NCI-H1105 treated with DMSO at 0.1 percent for 48 hours (cell line): Measurements from ENCODE around the gene COL24A1.

Experiments used
- DNase-seq: peaks from one replicate; lab custom pipeline; 2025; lab: John Stamatoyannopoulos, UW

The COL24A1 gene

DNA sequence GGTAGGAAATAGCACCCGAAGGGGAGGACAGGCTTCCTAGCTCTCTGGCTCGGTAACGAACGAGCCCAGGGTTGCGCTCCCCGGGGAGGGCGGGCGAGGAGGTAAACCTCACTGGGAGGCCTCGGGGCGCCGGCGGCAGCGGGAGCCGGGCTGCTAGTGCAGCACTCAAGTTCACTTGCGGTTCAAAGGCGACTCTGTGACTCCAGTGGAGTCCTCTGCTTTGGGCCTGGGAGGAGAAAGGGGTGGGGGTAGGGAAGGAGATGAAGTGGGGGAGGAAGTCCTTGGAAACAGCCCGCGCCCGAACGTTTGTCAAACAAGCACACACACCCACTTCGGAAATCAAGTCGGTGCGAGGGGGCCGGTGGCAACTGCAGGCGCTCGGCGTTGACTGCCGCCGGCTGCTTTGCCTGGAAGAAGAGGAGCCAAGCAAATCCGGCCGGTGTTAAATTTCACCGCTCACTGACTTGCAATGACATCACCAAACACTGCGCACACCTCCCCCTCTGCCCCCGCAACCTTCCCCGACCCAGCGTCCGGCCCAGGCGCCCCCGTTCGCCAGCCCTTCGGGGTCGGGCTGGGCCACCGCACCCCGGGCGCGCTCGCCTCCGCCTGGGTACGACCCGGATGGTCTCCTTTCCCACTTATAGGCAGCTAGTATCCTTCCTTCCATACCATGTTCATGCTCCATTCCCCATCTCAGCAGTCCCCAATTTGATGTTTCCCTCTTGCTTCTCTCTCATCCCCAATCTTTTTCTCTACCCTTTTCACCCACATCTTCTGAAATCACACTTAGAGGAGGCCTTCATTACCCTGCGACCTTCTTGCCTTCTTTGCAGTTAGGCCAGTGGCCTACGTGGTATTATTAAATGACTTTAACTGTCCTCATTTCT is at the start of gene COL24A1:
Gene COL24A1, minus strand, starts transcription at position 207 of the 890 bp plus-strand sequence. CDS start 376 bp downstream, outside the sequence.
- DNase-seq, result peak; percentile 78

GRCh38 chr1:86205741-86206140 is 49.2 kb upstream of the COL24A1 start:
- no peak for DNase-seq

- no peak for DNase-seq
These were observed 46.2 kb upstream of the COL24A1 start for GRCh38 chr1:86202552-86203340.

DNA sequence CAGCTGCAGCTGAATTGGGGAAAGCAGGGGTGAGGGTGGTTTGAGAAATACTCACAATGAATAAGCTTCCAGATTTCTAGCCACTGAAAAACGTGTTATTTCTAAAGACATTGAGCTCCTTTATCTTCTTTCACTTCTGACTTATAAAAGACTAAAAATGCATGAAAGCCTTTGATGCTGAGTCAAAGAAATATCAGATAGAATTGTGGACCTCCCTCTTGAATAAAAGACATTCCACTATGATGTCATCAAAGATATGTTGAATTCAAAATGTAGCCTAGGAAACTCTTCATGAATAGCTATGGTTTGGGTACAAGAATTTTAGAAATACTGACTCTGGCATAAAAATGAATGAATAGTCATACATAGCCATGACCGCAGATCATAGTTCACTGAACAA is 44.7 kb upstream of the COL24A1 start:
- DNase-seq, result no peak

DNA sequence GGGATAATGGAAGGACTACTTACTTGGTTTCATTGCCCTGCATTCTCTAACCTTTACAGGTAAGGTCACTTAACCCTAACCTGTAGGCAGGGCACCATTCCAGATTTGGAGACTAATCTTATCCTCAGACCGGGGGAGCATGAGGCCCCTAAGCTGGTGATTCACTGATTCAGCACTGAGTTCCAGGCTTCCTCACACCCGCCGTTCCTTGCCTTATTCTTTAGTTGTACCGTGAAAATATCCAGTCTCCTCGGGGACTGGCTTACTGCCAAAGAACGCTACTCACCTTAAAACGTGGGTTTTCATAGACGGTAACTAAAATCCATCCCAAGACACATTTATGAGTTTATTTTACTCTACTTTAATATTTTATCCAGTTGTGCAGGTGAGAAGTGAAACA is 44.3 kb upstream of the COL24A1 start:
- no peak for DNase-seq

DNA sequence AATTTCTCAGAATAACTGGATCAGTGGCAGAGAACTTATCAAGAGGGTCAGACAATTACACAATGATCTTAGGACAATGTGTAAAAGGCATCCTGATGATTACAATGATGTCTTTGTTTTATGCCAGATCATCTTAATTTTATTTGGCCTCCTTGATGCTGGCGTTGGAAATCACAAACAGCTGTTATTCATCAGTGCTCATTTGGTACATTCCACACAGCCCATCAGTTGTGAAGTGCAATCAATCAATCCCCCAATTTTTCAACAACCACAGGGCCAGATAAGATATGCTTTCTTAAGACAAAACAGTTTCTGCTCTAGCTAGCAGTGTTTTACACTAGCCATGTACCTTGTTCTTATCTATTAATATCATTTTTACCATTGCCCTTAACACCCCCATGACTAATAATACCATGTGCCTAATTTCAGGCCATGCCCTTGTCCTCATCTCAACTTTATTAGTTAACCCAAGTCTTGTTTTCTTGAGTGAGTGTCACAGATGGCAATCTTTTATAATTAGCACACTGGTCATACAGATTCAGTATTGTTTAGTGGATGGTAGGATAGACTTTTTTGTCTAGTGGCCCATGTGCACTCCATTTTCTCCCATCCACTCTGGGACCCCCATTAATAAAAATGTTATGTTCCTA is 40.8 kb upstream of the COL24A1 start:
- no peak for DNase-seq

- DNase-seq, result peak; percentile 7
These were observed 38.7 kb upstream of the COL24A1 start for GRCh38 chr1:86195281-86195680.

- DNase-seq, result no peak
These were observed 38.0 kb upstream of the COL24A1 start for GRCh38 chr1:86194491-86195034.

- DNase-seq, result no peak
These were observed 35.8 kb upstream of the COL24A1 start for GRCh38 chr1:86192417-86192816.

DNA sequence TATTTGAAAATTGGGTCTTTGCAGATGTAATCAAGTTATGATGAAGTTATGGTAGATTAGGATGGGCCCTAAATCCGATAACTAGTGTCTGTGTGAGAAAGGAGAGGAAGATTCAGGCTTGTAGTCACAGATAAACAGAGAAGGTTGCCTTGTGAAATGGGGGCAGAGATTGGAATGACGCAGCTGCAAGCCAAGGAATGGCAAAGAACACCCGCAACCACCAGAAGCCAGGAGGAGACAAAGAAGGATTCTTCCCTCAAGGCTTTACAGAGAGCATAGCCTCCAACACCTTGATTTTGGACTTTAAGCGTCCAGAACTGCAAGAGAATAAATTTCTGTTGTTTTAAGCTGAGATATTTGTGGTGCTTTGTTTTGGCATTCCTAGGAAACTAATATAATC is 35.4 kb upstream of the COL24A1 start:
- DNase-seq, result no peak

- no peak for DNase-seq
These were observed 34.3 kb upstream of the COL24A1 start for GRCh38 chr1:86190873-86191272.

GRCh38 chr1:86184426-86184825 is 27.9 kb upstream of the COL24A1 start:
- DNase-seq, result no peak

- DNase-seq, result no peak
These were observed 27.2 kb upstream of the COL24A1 start for GRCh38 chr1:86183810-86184209.

DNA sequence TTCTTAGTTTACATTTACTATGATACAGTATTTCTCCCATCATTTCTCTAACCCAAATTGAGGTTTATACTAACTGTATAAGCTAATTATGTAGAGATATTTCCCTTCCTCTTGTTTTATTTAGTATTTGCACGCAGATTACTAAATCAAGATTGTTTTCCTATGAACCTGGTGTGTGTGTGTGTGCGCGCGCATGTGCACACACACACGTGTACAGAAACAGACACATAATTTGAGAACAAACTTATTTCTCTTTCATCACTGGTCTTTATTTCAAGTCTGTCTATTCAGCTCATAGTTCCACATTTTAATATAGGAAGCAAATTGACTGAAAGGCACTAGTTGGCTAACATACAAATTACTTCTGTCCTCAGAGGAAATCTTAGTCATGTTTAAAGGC is 19.7 kb upstream of the COL24A1 start:
- no peak for DNase-seq

GRCh38 chr1:86175756-86176155 is 19.2 kb upstream of the COL24A1 start:
- DNase-seq, result peak; percentile 79

- DNase-seq, result peak; percentile 2
These were observed 13.1 kb upstream of the COL24A1 start for GRCh38 chr1:86169625-86170024.

DNA sequence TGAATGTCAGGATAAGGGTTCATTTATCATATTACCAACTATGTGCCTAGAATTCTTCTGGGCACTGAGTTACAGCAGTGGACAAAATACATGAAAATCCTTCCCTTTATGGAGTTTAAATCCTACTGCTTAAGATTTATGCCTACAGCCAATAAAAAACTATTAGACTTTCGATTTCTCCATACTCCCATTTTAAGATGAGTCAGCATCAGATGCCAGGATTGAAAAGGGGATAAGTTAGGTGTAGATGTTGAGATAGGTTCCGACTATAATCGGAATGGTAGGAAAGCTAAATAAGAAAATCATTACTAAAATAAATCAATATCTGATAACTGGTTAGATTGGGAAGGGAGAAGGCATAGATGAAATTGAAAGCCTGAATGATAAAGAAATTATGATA is 3.2 kb upstream of the COL24A1 start:
- DNase-seq, result no peak

GRCh38 chr1:86155807-86156565 is 586 bp downstream of the COL24A1 start:
- peak; percentile 53 for DNase-seq

GRCh38 chr1:86155051-86155806 is 1.3 kb downstream of the COL24A1 start:
- no peak for DNase-seq

DNA sequence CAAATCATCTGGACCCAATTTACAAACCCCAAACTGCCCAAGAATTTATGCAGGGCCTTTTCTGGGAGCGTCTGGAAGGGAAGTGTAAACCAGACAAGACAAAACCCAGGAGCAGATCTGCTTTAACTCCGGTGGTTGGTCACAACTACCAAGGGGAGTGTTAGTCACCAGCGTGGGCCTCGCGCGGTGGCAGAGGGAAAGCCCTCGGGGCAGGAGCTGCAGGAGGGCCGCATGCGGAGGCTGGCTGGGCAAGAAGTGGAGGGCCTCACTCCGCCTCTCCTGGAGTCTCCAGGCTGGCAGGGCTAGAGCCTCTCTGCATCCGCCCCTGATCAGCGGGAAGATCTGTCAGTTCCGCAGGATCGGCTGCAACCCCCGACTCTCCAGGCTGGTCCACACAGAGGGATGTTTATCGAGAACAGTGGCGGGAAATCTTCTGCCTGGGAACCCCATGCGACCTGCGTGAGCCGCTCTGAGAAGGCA is 2.0 kb downstream of the COL24A1 start:
- no peak for DNase-seq

DNA sequence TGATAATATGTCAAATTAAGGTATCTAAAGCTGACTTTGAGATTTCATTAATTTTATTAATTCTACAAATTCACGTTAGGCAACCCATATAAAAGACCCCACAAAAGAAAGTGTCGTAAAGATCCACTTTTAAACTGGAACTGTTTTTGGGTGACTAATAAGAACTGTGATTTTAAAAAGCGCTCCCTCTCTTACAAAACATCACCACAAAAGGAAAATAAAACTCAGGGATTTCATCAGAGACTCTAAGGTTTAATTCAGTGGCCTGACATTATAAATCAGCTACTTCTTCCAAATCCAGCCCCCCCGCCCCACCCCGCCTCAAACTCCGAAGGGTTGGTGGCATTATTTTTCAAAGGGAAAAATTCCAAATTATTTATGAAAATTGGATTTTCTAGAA is 2.7 kb downstream of the COL24A1 start:
- no peak for DNase-seq
